T-helper 1 cell treated with Interleukin-12 subunit alpha and Interleukin-12 subunit beta and Interleukin-4 antibody, amounts not matched to agents 30 ng/mL and 1 ng/mL, for 36 hours (primary cell): ENCODE results near the gene CETN2. TPM values are rescaled to one million over a fixed set of nuclear protein-coding genes. Genes with fewer than 3 reads are reported as not detected.
"Not testable (repeated sequence)": the region's sequence is repeated elsewhere in the genome, so short reads cannot be mapped to it uniquely, and the experiment has no call there.

Experiments
- intact Hi-C: fragments of 100-400 bp; cut with micrococcal nuclease; formaldehyde crosslinking; loops from one replicate; pipeline ENCODE4 v1.15.1; 2024
- total RNA-seq: library from RNA; stranded (reverse); gene quantifications from 2 replicates; pipeline ENCODE4 v1.2.3, GENCODE V29; 2022

The CETN2 gene
- 9.0 and 10.0 TPM in 2 replicates for total RNA-seq

DNA sequence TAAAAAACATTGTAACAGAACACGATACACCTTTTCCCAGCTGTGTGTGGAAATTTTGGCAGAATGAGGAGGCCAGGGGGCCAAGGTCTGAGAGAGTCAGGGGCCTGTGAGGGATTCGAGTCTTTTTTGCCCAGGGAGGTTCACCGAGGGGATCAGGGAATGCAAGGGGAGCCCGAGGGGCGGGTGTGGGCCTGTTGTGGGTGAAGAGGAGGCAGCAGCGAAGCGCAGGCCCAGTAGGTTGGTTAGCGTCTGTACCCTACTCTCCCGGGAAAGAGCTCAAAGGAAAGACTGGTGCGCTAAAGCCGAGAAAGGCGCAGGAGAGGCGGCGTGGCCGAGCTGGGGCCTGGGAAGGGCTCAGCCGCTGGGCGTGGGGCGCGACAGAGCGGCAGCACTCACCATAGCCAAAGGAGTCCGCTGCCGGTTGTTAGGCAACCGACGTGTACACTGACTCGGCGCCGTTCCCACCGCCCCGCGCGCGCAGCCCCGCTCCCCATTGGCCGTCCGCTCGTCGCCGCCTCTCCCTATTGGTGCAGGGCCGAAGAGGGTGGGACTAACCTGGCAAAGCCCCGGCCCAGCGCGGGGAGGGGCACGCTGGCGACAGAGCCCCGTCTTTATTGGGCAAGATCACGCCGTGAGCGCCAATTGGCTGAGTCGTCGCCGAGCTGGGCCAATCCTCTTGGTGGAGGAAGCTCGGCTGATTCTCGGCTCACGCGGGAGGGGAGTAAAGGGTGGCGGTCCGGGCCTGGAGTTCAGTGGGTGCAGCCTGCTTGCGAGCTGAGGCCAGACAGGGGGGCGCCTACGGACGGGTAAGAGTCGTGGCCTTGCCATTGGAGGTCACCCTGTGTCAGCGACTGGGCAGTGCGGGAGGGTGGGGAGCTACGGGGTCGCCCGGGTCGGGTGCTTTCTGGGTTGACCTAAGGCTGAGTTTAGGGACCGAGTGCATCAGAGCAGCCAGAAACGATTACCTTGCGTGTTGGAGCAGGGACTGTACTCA is at the start of gene CETN2, which contains the start of gene NSDHL:
CETN2 (minus strand) TSS at position 446 of the 994 bp plus-strand sequence; CDS start at position 399, 47 bp downstream.
NSDHL (plus strand) TSS at position 752 of the 994 bp plus-strand sequence. CDS start 15,262 bp downstream, outside the sequence.
- intact Hi-C loops = loop anchor here (1.0 to 5.0 kb wide), 8 partner anchors 111 to 1932 kb away; partner anchors contain the start of genes ABCD1, BCAP31, CCNQ and CD99L2

DNA sequence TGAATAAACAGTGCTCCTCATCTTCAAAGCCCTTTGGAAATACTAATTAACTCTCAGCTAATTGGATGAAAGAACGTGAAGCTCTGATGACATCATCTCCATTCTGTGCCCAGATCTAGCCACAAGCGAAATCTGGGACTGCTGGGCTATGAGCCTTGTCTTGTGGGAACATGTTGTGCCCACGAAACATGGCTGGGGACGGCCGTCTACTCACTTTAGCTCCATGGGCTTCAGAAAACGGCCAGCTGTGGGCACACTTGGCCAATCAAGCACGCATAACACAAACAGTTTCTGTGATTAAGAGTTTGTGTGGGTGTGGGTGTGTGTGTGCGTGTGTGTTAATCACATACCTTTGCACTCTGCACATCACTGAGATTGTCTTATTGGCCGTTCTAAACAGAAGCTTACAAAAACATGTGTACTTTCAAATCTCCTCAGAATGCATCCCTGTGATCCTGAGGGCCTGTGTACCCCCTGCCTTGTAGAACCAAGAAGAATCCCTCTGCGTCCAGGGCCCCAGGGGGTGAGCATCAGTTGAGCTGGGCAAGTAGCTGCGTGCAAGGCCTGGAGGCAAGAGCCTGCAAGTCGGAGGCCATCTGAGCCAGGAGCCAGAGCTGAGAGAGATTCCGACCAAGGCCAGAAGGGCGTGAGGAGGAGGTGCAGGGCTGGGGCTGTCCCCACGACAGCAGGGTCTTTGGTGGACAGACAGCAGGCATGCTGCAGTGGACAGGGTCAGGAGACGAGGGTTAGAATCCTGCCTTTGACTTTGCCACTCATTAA is 48.6 kb upstream of the CETN2 start:
- intact Hi-C loops = no loop called here

DNA sequence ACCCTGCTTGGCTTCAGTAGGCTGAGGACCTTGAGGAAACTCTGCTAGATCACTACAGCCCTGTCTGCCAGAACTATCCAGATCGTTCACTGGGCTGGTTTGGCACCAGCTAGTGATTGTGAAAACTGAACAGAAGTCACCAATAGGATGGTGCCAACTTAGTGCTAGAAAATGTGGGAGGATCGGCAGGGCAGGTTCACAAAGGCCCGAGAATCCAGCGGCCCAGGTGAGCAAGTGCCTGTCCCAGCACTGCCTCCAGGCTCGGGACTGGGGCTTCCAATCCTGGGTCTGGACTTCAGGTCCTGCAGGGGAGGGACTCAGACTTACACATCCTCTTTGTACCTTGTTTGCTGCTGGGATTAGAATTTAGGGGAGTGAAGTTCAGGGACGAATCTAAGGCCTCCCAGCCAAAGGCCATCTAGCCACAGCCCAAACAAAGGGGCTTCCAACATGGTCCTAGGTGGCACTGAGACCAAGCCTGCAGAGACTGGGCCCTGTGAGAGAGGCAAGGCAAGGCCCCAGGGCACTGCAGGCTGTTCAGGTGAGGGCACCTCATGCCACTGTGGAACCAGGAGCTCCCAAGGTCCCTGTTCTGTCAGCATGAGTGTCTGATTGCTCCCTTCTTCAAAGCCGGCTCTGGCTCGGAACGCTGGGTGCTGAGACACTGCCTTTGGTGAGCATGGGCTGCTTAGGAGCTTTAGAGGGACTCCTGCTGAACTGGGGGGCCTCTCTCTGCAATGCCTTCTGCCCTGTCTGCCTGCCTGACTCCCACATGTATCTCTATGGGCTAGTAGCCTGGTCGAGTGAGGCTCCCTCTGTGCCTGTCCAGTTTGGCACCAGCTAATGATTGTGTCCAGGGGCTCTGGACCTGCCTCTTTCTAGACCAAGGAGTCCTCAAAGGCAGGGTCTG is 46.6 kb upstream of the CETN2 start:
- intact Hi-C loops = no loop called here

- intact Hi-C loops = no loop called here
These were observed 42.8 kb upstream of the CETN2 start for GRCh38 chrX:152873361-152873760.

DNA sequence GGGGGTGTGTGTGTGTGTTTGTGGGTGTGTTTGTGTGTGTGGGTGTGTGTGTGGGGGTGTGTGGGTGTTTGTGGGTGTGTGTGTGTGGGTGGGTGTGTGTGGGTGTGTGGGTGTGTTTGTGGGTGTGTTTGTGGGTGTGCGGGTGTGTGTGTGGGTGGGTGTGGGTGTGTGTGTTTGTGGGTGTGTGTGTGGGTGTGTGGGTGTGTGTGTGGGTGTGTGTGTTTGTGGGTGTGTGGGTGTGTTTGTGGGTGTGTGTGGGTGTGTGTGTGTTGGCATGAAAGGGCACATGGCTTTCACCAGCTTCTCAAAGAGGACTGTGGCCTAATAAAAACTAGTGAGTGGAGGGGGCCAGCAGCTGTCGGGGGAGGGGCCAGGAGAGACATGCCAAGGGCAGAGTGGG is 42.0 kb upstream of the CETN2 start:
- intact Hi-C loops = no loop called here

- intact Hi-C loops = no loop called here
These were observed 40.7 kb upstream of the CETN2 start for GRCh38 chrX:152871260-152871659.

- intact Hi-C loops = no loop called here
These were observed 39.4 kb upstream of the CETN2 start for GRCh38 chrX:152869972-152870371.

GRCh38 chrX:152866386-152866785 is 35.8 kb upstream of the CETN2 start:
- intact Hi-C loops = no loop called here

DNA sequence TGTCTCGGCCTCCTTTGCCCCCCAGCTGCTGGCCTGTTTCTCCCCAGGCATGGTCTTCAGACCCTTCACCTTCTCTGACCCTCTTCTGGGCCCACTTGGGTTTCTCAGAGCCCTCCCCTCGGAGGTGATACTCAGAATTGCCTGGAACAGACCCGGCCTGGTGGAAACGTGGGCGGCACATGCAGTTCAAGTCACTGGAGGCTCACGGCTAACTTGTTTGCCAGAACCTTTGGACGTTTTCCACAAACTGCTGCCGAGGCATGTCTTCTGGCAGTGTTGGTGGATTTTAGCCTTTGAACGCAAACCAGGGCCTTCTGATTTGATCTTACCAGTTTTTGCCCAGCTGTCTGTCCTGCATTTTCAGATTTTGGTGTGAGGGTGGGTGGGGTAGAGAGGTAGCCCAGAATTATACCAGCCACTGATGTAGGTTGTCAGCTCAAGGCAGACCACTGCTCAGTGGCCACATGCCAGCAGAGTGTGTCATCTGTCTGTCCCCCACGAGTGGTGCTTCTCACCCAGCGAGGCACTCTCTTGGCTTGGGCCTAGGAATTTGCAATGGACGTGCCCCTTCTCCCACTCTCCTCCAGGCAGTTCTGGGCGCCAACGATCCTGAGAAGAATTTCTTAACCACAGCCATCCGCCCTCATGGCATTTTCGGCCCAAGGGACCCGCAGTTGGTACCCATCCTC is 34.8 kb upstream of the CETN2 start:
- intact Hi-C loops = no loop called here

GRCh38 chrX:152861826-152862225 is 31.3 kb upstream of the CETN2 start:
- intact Hi-C loops = no loop called here

DNA sequence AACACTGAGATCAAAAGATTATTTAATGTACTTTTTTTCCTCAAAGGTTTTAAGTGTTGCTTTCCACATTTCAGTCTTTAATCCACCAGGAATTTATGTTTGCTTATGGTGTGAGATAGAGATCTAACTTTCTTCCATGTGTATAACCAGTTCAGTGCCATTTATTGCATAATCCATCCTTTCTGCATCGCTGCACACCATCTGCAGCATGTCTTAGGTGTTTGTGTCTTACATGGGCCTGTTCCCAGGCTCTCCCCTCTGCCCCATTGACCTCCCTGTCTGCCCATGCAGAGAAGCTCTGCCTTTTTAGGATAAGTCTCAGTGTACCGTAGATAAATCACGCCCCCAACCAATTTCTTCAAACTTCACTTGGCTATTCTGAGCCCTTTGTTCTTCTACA is 30.6 kb upstream of the CETN2 start:
- intact Hi-C loops = no loop called here

DNA sequence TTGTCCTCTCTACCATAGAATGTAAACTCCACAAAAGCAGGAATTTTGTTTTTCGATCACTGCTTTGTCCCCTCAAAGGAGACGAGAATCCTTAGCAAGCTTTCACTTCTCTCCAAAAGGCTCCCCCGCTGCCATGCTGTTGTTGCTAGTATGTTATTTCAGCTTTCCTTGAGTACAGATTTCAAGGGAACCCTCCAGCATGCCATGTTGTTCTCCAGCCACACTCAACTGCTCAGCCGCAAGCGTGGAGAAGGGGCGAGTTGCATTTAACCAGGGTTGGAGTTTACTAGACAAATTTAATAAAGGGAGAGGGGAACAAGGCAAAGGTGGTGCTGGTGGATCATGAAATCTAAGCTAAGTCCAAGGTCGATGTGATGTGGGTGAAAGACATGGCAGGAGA is 23.4 kb upstream of the CETN2 start:
- intact Hi-C loops = no loop called here

DNA sequence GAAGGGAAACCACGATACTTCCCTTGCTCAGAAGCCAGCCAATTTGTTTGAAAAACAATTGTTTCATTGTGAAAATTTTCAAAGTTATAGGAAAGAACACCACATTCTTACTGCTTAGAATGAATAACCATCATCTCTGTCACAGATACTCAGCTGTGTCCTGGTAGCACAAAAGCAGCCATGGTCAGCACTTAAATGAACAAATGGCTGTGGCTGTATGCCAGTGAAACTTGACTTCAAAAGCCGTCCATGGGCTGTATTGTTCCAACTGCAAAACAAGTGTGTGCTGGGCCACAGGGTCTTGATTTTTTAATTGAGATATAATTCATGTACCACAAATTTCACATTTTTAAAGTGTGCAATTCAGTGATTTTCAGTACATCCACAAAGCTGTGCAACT is 19.9 kb upstream of the CETN2 start:
- intact Hi-C loops = no loop called here

DNA sequence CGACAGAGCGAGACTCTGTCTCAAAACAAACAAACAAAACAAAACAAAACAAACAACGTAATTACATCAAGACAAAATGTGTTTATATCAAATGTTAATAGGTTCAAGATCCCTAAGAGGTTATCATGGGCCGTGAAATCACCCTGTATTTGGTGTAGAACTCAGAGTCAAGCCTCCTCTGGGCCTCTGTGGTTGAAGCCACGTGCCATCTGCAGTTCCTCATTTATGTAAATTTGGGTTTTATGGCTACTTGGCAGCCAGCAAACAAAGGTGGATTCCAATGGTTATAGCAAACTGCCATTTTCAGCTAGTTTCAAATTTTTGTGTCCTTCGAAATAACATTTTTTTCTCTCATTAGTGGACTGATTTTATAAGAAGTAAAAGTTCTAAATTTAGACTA is 16.7 kb upstream of the CETN2 start:
- intact Hi-C loops = no loop called here

GRCh38 chrX:152845618-152846240 is 15.2 kb upstream of the CETN2 start:
- intact Hi-C loops = no loop called here

GRCh38 chrX:152844256-152844655 is 13.7 kb upstream of the CETN2 start:
- intact Hi-C loops = no loop called here

DNA sequence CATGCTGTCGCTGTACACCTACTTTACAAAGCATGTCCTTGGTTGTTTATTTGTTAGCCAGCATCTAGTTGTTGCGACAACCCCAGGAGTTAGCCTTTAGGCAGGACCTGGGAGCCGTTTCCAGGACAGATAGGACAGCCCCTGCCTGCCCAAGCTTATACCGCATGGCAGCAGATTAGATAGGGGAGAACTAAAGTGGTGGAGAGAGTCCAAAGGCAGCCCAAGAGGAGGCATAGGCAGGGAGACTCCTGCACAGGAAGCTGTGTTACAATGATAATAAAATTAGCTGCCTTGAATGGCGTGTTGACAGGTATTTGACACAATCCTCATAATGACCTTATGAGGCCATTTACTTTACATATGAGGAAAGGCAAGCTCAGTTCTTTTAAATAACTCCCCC is 13.3 kb upstream of the CETN2 start:
- intact Hi-C loops = no loop called here

GRCh38 chrX:152842772-152843338 is 12.3 kb upstream of the CETN2 start:
- intact Hi-C loops = no loop called here

DNA sequence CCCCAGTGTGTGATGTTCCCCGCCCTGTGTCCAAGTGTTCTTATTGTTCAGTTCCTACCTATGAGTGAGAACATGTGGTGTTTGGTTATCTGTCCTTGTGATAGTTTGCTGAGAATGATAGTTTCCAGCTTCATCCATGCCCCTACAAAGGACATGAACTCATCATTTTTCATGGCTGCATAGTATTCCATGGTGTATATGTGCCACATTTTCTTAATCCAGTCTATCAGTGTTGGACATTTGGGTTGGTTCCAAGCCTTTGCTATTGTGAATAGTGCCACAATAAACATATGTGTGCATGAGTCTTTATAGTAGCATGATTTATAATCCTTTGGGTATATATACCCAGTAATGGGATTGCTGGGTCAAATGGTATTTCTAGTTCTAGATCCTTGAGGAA is 4.9 kb upstream of the CETN2 start:
- intact Hi-C loops = not testable (repeated sequence)
